HG03558 (cell line): ENCODE results near the gene SGSM1.
"Not testable (repeated sequence)": the region's sequence is repeated elsewhere in the genome, so short reads cannot be mapped to it uniquely, and the experiment has no call there.

Experiments
- ATAC-seq: cut with Tn5 transposase; IDR thresholded peaks from one replicate; pipeline ENCODE4 v1.9.1; 2021; ENCODE audit warnings: moderate number of reproducible peaks; ENCODE audit not compliant: unreplicated experiment; ENCODE audit errors: extremely low read depth

Gene SGSM1

DNA sequence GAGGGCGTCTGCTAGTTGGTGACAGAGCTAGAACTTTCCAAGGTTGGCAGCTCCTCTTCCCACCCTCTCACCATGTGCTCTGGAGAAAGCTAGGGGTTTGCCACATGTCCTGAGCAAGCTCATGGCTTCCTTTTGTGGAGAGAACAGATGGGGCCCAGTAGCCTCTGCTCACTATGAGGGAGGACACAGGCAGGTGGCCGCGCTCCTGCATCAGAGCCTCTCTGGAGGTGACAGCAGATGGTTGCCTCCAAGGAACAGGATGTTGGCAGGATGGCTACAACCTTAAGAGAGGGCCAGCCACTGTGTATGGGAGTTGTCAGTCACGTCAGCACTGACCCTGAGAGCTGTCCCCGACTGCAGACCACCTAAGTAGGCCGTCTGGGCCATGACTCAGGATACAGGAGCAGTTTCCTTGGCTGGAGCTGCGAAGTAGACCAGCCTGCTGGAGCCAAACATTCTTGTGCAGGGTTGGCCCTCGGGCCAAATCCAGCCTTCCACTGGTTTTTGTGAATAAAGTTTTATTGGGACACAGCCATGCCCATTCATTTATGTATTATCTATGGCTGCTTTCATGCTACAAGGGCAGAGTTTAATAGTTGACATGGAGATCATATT lies 28.0 kb downstream of the SGSM1 start:
- ATAC-seq, result no peak

DNA sequence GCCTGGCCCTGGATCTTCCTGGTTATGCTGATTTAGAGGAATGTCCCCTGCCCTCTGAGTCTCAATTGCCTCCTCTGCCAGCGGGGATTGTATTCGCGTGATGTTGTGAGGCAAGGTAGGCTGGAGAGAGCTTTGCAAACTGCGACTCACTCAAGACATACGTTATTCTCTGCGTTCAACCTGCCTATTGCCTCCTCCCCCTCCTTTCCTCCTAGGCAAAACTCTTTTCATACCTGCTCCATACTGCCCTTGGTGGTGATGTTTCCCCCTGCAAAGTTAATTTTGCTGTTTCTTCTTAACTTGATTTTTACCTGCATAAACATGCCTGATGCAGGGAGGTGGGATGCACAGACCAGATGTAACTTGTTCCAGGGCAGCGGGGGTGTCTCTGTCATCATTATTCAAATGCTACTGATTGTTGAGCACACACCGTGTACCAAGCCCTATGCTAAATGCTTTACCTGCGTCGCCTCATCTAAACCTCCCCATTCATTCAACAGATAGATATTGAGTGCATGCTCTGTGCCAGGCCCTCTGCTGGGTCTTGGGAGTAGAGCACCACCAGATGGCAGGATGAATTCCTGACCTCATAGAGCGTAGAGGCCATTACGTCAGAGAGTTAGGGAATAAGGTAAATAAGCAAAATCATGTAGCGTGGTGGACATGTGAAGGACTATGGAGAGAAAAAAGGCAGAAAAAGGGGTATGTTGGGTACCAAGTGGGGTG lies 29.0 kb downstream of the SGSM1 start:
- ATAC-seq, result no peak

DNA sequence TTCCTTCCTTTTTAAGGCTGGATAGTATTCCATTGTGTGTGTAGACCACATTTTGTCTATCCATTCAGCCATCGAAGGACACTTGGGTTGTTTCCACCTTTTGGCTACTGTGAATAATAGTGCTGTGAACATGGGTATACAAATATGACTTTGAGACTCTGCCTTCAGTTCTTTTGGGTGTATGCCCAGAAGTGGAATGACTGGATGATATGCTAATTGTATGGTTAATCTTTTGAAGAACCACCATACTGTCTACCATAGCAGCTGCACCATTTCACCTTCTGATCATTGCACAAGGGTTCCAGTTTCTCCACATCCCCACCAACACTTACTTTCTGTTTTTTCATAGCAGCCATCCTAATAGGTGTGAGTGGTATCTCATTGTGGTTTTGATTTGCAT lies 30.3 kb downstream of the SGSM1 start:
- no peak for ATAC-seq

DNA sequence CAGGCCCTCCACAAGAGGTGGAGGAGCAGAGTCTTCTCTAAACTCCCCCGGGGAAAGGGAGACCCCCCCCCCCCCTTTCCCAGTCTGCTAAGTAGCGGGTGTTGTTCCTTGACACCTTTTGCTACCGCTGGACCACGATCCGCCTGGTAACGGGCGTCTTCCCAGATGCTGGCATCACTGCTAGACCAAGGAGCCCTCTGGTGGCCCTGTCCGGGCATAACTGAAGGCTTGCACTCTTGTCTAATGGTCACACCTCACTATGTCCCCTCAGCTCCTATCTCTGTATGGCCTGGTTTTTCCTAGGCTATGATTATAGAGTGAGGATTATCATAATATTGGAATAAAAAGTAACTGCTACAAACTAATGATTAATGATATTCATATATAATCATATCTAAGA lies 31.5 kb downstream of the SGSM1 start:
- ATAC-seq, result not testable (repeated sequence)

DNA sequence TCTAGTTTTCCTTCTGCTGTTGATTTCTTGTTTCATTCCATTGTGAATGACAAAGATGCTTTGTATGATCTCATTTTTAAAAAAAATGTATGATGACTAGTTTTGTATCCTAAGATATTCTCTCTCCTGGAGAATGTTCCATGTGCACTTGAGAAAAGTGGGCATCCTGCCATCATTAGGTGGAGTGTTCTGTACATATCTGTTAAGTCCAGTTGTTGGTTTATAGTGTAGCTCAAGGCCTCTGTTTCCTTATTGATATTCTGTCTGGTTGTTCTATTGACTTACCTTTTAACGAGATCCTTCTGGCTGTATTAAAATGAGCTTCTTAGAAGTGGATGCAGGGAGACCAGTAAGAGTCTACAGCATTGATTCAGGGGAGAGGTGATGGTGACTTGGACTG lies 35.2 kb downstream of the SGSM1 start:
- ATAC-seq, result no peak

DNA sequence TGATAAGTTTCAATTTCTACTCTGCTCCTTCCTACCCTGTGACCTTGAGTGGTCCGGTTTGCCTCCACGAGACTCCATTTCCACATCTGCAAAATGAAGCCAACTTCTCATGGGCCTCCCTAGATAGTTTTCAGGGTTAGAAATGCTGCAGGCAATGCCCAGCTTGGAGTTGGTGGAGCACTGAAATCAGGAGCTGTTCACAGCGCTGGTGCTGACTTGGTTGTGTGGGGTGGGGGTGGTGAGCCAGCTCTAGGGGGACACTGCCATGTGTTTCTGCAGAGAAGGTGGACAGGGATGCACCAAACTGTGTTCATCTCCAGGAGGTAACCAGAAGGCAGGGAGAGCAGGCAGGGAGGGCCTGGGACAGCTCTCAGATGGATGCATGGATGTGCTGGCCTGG lies 37.0 kb downstream of the SGSM1 start:
- no peak for ATAC-seq

DNA sequence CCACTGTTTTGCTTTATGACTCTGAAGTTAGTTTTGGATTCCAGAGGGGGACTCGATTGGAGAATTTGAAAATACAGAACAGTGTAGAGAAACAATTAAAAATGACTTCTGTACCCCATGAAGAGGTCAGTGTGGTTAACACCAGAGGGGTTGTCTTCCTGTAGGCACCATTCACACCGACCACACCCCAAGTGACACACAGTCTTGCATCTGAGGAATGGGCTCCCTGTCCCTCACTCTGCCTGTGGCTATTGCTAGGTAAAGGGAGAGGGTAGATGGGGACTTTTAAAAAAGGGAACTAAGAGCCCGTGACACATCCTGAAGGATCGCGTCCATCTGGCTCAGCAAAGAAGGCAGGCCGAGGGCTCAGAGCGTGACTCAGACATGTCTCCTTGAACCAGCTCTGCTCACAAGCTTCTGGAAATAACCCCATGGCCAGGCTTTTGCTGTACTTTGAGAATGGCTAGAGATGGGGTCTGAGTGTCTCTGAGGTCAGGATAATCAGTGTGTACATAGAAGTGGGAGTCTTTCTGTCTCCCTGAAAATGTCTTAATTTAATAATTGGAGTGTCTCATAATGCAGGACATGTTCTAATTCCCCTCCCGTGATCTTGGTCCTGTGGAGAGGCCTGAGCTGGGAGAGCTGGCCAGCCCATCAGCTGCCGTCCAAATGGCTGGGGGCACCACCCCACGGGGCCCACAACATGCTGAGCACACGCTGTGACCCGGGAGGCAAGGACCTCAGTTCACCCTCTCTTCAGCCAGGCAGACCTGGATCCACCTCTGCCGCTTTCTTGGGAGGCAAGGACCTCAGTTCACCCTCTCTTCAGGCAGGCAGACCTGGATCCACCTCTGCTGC lies 39.3 kb downstream of the SGSM1 start:
- no peak for ATAC-seq

DNA sequence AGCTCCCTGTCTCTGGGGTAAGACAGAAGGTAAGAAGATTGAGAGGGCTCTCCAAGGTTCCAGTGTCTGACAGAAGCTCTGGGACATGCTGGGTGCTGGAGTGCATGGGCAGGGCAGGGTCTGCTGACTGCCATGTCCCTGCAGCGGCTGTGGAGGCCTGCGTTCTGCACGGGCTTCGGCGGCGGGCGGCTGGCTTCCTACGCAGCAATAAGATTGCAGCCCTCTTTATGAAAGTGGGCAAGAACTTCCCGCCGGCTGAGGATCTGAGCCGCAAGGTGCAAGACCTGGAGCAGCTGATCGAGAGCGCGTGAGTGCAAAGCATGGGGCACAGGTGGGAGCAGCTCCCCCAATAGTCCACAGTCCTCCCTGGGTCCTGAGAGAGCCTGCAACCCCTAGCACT lies 41.5 kb downstream of the SGSM1 start:
- no peak for ATAC-seq

DNA sequence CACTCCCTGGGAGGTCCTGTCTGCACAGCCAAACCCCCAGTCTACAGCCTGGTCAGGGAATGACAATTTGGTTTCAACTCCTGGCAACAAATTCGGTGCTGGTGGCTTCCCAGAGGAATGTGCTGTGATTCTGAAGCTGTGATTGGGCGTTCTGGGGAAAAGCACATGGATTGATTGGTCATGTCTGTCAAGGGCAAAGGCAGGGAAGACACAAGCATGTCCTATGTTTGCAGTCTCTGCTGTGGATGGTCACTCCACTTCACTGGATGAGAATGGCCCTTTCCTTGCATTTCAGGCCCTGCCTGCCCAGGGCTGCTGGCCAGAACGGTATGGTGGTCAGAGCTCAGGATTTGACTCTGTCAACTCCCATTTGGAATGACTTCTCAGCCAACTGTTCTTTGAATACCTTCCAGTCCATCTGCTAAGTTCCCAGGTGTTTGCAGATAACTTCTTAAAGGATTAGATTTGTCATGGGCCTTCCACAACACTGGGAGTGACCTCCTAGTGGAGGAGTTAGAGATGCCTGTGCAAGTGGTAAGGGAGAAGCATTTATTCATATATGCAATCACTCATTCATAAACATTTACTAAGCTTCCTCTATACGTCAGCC lies 42.7 kb downstream of the SGSM1 start:
- ATAC-seq, result no peak

DNA sequence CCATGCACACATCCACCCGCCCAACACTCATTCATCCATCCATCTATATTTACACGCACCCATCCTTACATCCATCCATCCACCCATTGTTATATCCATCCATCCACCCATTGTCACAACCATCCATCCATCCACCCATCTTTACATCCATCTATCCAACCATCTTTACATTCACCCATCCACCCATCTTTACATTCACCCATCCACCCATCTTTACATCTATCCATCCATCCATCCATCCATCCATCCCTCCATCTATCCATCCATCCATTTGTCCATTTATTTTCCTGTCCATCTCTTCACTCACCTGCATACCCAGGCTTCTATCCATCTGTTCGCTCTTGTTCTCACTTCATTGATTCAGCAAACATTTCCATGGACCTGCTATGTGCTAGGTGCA lies 49.8 kb downstream of the SGSM1 start:
- no peak for ATAC-seq

DNA sequence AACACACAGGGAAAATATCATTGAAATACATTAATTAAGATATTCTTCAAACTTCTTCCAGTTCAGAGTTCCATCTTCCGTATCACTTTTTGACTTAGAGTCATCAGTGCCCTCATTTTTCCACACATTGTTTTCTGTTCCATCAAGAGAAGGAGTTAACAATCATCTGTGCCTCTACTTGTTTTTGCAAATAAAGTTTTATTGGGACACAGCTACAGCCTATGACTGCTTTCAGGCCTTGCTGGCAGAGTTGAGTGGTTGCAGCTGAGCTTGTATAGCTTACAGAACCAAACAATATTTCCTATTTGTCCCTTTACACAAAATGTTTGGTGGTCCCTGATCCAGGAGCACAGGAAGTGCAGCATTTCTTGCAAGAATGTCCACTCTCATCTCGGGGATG lies 51.6 kb downstream of the SGSM1 start:
- ATAC-seq, result no peak

DNA sequence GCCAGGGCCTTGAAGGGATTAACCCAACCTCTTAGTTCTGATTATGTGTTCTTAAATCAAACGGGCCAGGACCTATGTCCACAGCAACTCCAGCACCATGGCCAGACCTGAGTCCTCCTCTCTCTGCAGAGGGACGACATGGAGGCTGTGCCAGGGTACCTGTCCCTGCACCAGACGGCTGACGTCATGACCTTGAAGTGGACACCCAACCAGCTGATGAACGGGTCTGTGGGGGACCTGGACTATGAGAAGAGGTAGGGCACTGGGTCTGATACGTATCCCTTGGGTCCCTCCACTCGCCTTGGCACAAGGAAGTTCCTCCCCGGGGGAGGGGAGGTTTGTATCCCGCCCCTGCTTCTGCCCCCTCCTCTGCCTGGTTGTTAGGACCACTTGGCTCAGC lies 53.6 kb downstream of the SGSM1 start:
- no peak for ATAC-seq

DNA sequence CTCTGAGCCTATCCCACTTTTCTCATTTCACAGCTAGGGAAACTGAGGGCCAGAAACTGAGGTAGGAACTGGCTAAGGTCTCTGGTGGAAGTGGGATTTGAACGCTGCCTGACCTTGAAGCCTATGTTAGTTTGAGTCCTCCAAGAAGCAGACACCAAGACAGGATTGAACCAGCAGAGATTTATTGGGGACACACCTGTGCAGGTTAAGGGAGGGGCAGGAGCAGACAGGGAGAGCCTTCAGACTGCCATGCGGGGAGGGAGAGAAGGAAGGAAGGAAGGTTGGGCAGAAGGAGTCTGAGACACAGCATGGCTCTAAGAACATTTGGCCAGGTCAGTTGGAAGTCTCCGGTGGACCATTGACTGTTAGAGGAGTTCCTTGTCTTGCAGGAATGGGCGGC lies 59.5 kb downstream of the SGSM1 start:
- ATAC-seq, result no peak

DNA sequence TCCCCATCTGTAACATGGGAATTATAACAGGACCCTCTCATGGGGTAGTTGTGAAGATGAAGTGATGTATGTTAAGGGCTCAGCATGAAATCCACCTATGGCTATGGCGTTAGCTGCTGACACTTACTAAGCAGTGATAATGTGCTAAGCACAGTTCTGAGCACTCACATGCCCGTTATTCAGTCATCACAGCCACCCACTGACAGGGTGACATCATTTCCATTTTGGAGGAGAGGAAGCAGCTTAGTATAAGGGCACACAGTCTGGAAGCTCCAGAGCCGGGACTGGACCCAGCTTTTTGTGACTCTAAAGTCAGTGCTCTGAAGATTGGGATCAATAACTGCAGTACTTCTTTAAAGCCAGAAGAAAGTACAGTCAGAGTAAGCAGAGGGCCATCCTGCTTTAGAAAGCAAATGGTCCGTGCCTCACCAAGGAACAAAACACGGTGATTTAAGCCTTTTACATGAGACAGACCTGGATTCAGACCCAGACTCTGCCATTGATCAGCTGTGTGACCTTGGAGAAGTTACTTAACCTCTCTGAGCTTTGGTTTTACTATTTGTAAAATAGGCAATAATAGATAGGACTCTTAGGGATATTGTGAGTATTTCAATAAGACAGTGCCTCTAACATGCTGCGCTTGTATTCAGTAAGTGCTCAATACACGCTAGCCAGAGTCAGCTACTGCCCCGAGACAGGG lies 61.5 kb downstream of the SGSM1 start:
- ATAC-seq, result no peak

DNA sequence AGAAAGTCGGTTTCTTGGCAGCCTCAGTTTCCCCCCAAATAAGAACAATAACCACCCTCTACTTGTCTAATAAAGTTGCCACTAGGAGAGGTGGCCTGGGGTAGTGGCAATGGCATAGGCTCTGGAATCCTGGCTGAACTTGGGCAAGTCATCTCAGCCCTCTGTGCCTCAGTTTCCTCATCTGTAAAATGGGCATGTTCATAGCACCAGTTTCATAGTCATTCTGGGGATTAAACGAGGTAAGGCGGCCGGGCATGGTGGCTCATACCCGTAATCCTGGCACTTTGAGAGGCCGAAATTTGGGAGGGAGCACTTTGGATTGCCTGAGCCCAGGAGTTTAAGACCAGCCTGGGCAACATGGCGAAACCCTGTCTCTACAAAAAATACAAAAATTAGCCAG lies 63.0 kb downstream of the SGSM1 start:
- ATAC-seq, result no peak

DNA sequence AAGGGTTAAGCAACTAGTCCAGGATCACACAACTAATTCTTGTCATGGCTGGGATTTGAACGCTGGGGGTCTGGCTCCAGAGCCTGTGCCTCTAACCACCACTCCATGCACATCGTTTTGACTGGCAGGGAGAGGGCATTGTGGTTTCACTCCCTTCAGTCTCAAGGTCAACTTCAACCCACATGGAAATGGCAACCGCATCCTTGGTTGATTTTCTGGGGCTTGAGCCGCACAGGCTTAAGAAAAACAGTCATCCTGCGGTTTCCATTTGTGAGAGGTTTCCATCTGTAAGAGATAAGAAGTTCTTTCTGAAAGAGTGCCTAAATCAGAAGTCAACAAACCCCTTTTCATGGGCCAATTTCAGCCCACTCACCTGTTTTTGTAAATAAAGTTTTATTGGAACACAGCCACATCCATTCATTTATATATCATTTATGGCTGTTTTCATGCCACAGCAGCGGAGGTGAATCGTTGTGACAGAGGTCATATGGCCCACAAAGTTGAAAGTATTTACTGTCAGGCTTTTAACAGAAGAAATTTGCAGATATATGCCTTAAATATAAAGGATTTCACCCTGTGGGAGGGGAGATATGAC lies 65.7 kb downstream of the SGSM1 start:
- no peak for ATAC-seq

DNA sequence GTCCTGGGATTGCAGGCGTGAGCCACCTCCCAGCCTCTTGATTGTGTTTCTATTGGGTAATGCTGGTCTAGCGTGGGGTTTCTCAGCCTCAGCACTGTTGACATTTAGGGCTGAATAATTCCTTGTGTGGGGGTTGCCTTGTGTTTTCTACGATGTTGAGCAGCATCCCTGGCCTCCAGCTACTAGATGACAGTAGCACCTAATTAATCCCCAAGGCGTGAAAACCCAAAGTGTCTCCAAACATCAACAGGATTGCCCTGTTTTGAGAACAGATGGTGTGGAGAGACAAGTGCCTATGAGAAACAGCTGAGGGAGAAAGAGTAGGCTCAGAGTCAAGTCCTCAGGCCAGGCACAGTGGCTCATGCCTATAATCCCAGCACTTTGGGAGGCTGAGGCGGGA lies 67.2 kb downstream of the SGSM1 start:
- ATAC-seq, result no peak

DNA sequence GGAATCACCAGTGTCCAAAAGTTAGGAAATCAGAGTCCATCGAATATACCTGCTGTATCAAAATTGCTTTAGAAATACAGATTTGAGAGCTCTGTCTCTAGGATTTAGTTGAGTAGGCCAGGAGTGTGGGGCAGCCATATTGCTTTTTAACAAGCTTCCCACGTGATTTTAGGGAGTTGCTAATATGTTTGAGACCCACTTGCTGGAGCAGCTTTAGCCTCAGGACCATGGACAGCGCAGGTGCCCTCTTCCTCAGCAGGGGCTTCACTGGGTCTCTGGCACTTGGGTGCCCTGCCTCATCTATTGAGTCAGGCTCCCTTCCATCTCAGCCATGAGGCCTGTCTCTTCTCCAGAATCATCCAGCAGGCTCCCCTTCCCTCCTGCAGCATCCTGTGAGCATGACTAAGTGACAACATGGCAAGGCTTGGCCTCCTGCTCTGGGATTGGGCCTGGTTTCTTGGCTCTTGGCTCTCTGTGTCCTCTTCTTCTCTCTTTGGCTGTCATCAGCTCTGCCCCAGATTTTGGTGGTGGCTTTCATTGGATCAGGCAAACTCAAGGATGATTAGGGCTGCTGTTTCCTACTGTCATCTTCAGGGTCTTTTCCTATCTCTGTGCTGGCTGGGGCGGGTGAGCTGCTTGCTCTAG lies 70.0 kb downstream of the SGSM1 start:
- no peak for ATAC-seq

DNA sequence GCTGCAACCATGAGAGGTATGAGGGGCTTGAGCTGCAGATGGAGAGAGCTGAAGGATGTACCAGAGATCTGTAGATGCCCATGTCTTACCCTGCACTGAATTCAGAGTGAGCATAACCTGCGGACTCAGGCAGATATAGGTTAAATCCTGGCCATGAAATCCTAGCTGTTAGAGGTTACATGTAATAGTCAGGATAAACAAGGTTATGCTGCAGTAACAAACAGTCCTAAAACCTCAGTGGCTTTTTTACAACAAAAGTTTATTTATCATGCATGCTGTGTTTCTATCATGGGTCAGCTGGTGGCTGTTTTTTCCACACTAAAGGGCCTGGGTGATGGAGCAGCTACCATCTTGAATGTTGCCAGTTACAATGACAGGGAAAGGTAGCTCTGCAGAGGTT lies 70.7 kb downstream of the SGSM1 start:
- no peak for ATAC-seq

DNA sequence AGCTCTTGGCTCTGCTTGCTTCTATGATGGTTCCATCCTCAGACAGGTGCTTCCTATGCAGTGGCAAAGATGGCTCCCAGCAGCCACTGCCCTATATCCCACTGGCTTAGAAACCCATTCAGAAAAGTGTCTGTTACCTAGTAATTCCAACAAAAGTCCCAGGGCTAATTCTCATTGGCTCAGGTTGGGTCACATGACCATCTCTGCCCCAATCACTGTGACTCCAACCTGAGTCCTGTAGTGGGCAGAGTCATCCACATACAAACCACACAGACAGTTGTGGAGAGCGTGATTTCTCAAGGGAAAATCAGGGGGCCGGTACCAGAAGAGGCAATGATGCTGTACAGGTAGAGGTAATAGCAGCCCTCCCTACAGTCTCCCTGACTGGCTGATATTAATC lies 73.0 kb downstream of the SGSM1 start:
- no peak for ATAC-seq
